Eye (tissue), 1 donor: Measurements from ENCODE around the gene STX5.
A peak's percentile ranks its signal among the peaks of the same experiment; 100 is the strongest.
"Not testable (repeated sequence)": the region's sequence is repeated elsewhere in the genome, so short reads cannot be mapped to it uniquely, and the experiment has no call there.

Source experiments
- DNase-seq: peaks from one replicate; pipeline ENCODE4 v3.0.0-alpha.2; 2015

STX5 gene, protein sequence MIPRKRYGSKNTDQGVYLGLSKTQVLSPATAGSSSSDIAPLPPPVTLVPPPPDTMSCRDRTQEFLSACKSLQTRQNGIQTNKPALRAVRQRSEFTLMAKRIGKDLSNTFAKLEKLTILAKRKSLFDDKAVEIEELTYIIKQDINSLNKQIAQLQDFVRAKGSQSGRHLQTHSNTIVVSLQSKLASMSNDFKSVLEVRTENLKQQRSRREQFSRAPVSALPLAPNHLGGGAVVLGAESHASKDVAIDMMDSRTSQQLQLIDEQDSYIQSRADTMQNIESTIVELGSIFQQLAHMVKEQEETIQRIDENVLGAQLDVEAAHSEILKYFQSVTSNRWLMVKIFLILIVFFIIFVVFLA

DNA sequence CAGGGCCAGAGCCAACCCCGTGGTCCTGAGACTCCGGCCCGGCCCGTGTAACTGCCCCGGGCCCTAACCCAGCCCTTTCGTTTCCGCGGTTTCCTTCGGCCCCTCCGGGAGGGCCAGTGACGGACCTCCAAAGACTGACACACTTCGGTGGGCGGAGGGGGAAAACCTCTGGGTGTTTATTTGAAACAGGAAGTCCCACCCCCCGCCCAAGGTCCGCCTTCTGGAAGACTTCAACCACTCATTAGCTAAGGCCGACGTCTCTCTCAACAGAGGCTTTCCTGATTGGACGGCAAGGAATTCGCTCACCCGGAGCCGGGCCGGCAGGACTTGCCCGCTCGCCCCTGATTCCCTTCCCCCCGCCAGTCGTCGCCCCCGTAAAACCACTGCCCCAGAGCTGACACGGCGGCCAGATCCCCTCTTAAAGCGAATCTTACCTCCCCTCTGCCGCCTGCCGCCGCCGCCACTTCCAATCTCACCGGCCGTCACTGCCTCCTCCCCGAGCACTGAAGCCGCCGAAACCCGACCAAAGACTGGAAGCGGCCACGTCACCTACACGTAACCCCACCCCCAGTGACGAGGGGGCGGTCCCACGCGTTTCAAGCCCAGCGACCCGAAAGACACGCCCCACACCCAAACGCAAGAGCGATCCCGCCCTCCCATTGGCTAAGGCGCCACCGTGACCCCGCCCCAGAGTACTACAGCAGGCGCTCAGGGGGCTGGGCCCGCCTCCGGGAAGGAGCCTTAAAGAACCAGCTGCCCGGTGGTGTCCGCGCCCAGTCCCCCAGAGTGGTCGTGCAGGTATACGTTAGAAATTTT is at the start of gene STX5:
TSS of gene STX5 (minus strand) at position 532 of the 816 bp plus-strand sequence. CDS start 808 bp downstream, outside the sequence.
- peak; percentile 99 for DNase-seq

DNA sequence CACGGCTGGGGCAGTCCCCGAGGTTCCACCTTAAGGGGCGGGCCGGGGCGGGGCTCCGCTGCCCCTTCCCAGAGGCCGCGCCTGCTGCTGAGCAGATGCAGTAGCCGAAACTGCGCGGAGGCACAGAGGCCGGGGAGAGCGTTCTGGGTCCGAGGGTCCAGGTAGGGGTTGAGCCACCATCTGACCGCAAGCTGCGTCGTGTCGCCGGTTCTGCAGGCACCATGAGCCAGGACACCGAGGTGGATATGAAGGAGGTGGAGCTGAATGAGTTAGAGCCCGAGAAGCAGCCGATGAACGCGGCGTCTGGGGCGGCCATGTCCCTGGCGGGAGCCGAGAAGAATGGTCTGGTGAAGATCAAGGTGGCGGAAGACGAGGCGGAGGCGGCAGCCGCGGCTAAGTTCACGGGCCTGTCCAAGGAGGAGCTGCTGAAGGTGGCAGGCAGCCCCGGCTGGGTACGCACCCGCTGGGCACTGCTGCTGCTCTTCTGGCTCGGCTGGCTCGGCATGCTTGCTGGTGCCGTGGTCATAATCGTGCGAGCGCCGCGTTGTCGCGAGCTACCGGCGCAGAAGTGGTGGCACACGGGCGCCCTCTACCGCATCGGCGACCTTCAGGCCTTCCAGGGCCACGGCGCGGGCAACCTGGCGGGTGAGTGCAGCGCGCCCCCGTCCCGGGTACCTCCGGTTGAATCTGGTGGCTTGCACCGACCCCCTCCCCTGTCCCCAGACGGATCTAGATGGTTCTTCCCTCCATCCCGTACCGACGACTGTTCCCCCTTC is 49.1 kb upstream of the STX5 start, which contains the start of gene SLC3A2:
TSS of gene SLC3A2 (plus strand) at position 94 of the 776 bp plus-strand sequence. CDS start at position 222, 128 bp downstream.
- DNase-seq: peak; percentile 95

DNA sequence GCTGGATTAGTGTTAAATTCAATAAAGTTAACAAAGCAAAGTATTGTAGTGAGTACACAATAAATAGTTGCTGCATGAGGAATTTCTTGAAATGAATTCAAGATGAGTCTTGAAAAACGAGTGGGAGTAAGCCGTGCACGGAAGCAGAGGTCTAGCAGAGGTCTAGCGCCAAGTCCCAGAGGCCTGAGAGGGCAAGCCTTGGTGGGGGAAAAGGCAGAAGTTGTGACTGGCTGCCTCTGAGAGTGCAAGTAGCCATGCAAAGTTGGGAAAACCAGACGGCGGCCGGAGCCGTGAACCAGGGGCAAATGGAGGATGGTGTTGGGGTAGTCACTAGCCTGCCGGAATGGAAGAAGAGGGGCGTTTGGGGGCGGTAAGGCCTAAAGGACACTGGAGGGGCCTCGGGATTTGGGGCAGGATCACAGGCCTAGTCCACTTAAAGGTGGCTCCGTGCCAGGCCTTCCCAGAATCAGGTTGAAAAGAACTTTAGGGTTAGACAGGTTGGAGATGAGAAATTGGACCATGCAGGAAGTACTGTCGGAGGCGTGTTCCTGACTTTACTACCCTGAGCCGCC is 48.5 kb upstream of the STX5 start:
- DNase-seq: no peak

DNA sequence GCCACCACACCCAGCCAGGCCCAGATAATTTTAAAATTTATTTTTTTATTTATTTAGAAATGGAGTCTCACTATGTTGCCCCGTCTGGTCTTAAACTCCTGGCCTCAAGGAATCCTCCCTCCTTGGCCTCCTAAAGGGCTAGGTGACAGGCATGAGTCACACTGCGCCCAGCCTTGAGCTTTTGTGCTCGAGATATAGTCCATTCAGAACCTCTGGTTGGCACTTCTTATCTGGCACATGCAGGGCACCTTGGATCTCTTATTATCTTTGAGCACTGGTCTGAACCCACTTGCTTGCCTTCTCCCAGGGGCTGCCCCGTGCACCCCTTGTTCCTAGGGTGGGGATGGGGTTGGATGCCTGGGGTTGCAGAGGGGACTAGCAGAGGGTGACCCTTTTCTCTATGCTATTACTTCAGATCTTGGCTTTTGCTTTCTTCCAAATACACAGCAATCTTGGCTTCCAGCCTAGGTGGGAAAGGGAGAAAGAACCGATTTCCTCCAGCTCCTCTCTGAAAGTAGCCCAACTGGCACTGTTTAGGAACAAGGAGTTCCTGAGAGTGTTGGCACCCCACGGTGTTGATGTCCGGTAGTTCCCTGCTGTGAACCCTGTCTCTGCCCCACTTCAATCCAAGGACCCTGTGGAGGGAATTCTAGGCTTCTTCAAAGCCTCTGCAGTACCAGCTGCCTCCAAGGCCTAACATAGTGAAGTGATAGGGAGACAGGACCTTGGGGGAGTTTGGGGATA is 47.6 kb upstream of the STX5 start:
- DNase-seq: no peak

DNA sequence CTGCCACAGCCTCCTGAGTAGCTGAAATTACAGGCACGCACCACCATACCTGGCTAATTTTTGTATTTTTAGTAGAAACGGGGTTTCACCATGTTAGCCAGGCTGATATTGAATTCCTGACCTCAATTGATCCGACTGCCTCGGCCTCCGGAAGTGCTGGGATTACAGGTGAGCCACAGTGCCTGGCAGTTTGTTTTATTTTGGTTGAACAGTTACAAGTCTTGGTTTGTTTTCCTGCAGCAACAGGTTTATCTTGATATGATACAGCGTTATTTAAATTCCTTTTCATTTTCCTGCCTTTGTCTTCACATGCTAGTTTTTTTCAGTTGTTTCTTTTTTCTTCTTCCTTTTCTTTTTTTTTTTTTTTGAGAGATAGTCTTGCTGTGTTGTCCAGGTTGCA is 44.9 kb upstream of the STX5 start:
- DNase-seq: no peak

DNA sequence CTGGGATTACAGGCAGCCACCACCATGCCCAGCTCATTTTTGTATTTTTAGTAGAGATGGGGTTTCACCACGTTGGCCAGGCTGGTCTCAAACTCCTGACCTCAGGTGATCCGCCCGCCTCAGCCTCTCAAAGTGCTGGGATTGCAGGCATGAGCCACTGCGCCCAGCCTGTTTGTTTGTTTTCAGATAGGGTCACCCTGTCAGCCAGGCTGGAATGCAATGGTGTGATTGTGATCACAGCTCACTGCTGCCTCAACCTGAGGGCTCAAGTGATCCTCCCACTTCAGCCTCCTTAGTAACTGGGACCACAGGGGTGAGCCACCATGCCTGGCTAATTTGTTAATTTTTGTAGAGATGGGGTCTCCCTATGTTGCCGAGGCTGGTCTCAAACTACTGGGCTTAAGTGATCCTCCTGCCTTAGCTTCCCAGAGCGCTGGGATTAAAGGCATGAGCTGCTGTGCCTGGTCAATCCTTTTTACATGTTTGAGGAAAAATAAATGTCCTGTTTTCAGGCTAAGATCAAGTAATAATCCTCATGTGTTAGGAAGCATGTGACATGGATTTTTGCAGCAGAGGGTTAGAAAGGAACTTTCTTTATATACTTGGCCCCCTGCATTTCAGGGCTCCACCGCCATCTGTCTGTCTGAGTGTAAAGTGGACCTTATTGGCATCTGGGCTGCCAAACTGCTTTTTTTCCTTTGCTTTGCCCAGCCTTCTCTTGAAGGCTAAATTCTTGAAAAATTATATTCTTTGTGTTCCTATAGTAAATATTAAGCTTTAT is 44.0 kb upstream of the STX5 start:
- DNase-seq: no peak

DNA sequence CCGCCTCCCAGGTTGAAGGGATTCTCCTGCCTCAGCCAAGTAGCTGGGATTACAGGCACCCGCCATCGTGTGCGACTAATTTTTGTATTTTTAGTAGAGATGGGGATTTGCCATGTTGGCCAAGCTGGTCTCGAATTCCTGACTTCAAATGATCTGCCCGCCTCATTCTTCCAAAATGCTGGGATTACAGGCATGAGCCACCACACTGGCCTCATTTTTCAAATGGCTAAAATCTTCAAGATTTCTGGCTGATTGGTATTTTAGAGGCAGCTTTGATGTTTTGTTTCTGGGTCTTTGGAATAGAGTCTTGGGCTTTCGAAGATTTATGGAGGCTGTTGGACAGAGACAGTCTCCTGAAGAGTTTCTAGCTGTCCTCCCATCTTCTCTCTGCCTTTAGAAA is 43.0 kb upstream of the STX5 start:
- no peak for DNase-seq

DNA sequence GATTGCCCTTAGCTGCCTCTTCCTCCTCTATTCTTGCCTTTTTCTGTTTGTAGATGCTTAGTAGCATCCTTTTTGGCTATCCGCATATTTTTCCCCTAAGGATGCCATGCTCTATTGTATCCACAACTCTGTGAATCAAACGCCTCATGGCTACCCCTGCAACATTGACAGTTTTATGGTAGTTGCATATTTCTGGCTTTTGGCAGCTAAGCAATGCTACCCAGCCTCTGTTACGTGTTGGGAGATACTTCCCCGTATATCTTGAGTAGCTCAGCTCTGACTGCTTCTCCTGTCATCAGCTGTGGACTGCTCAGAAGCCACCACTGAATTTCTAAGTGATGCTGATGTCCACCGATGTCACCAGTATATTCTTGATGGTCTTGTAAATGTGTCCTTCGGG is 33.8 kb upstream of the STX5 start:
- DNase-seq: no peak

DNA sequence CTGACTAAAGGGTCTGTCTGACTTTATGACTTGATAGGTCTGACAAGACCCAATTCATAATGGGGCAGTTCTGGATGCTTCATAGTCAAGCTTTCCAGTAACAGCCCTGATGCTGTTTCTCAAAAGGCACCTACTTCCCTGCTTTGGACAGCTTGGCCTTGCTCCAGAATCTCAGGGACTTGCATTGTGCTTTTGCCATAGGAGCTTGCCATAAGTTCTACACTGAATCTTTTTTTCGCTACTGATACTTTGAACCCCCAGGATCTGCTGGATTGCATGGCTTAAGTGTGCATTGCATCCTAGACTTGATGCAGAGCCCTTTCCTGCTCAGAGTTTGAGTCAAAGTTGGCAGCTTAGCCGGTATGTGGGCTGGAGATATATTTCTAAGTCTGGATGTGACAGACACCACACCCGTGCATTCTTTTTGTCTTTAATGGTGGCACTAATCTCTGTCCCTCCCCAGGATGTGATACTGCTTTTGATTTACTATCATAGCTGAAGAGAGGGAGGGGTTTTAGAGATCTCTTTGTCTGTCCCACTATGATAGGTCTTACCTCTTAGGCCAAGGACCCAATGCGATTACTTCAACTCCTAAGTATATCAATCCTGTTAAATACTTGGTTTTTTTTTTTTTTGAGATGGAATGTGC is 32.0 kb upstream of the STX5 start:
- DNase-seq: no peak

DNA sequence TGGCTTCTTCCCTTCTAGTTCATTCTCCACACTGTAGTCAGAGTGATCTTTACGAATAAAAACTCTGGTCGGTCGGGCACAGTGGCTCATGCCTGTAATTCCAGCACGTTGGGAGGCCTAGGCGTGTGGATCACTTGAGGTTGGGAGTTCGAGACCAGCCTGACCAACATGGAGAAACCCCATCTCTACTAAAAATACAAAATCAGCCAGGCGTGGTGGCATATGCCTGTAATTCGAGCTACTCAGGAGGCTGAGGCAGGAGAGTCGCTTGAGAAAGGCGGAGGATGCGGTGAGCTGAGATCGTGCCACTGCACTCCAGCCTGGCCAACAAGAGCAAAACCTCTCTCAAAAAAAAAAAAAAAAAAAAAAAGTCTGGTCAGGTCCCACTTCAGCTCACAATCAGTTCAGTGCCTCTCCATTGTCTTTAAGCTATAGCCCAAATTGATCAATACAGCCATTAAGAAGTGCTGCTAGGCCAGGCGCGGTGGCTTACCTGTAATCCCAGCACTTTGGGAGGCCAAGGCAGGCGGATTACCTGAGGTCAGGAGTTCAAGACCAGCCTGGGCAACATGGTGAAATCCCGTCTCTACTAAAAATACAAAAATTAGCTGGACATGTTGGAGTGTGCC is 29.8 kb upstream of the STX5 start:
- DNase-seq: not testable (repeated sequence)

DNA sequence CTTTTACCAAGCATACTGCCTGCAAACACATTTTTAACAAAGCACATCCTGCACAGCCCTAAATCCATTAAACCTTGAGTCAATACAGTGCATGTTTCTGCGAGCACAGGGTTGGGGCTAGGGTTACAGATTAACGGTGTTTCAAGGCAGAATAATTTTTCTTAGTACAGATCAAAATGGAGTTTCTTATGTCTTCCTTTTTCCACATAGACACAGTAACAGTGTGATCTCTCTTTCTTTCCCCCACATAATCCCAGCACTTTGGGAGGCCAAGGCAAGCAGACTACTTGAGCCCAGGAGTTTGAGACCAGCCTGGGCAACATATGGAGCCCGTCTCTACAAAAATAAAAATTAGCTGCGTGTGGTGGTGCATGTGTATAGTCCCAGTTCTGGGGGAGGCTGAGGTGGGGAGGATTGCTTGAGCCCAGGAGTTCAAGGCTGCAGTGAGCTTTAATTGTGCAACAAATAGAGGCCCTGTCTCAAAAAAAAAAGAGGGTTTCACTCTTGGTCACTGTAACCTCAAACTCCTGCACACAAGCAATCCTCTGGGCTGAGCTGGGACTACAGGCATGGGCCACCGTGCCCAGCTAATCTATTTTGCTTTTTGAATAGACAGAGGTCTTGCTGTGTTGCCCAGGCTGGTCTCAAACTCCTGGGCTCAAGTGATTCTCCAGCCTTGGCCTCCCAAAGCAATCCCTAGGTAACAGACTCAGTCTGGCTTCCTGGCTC is 29.1 kb upstream of the STX5 start:
- no peak for DNase-seq

DNA sequence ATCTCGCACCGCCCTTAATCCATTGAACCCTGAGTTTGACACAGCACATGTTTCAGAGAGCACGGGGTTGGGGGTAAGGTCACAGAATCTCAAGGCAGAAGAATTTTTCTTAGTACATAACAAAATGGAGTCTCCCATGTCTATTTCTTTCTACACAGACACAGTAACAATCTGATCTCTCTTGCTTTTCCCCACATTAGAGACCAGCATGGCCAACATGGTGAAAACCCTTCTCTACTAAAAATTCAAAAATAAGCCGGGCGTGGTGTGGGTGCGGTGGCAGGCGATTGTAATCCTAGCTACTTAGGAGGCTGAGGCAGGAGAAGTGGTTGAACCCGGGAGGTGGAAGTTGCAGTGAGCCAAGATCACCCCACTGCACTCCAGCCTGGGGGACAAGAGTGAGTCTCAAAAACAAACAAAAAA is 27.4 kb upstream of the STX5 start:
- DNase-seq: not testable (repeated sequence)

DNA sequence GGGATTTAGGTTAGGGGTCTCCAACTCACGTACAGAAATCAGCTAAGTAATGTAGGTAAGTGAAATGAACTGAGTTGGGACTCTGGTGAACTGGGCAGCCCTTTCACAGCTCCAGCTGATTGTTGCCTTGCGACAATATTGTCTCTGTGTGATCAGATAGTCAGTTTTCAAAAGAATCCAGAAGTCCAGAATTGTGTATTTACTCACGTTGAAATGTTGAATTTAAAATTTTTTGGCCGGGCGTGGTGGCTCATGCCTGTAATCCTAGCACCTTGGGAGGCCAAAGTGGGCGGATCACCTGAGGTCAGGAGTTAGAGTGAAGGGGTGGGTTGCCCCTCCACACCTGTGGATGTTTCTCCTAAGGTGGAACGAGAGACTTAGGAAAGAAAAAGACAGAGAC is 26.4 kb upstream of the STX5 start:
- no peak for DNase-seq

DNA sequence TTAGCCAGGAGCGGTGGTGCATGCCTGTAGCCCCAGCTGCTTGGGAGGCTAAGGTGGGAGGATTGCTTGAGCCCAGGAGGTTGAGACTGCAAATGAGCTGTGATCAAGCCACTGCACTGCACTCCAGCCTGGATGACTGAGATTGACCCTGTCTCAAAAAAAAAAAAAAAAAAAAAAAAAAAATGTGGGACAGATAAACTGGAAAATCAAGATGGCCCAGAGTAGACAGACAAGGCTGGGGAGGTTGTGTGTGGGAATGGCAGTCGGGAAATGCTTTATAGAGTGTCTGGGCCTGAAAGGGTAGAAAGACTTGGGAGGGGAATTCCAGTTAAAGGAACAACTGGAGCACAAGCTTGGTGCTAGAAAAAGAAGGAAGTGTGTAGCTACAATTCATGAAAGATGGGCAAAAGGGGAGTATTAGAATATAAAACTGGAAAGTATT is 25.7 kb upstream of the STX5 start:
- DNase-seq: peak; percentile 23

DNA sequence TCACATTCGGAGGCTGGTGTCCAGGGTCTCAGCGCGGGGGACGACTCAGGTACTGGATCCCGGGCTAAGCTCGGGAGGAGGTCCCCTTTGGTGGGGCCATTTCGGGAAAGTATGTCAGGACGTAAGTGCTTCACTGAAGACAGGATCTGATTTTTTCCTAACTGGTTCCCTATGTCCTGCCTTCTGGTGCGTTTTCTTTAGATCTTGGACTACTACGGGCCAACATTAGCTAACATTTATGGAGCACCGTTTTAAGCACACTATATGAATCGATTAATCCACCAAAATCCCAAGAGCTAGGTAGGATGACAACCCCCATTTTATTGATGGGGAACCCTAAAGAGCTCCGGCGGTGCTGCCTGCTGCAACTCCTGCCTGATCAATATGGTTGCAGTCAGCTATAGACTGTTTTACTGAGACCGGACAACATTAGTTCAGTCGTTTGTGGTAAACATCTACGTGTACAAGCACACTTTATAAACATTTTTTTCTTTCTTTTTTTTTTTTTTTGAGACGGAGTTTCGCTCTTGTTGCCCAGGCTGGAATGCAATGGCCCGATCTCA is 24.6 kb upstream of the STX5 start:
- DNase-seq: no peak

DNA sequence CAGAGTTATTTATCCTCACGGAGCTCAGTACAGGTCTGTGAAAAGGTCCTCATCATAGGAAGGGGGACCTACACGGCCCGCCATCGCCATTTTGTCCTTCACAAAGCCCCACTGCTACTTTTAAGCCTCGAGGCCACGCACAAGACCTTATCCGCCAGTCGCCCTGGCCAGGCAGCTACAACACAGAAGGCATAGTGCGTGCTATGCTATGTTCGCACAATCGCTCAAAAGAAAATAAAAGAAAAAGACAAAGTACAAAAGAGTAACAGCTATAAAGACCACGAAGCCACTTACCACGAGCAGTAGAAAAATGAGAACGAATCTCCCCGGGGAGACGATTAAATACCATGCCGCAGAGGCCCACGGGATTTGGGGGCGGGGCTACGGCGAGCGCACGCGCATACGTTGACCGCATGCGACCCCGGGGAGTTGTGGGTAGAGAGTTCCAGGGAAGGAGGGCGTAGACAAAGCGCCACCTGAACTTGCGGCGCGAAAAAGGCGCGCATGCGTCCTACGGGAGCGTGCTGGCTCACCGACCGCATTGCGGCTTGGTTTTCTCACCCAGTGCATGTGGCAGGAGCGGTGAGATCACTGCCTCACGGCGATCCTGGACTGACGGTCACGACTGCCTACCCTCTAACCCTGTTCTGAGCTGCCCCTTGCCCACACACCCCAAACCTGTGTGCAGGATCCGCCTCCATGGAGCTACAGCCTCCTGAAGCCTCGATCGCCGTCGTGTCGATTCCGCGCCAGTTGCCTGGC is 23.9 kb upstream of the STX5 start:
- DNase-seq: peak; percentile 99

DNA sequence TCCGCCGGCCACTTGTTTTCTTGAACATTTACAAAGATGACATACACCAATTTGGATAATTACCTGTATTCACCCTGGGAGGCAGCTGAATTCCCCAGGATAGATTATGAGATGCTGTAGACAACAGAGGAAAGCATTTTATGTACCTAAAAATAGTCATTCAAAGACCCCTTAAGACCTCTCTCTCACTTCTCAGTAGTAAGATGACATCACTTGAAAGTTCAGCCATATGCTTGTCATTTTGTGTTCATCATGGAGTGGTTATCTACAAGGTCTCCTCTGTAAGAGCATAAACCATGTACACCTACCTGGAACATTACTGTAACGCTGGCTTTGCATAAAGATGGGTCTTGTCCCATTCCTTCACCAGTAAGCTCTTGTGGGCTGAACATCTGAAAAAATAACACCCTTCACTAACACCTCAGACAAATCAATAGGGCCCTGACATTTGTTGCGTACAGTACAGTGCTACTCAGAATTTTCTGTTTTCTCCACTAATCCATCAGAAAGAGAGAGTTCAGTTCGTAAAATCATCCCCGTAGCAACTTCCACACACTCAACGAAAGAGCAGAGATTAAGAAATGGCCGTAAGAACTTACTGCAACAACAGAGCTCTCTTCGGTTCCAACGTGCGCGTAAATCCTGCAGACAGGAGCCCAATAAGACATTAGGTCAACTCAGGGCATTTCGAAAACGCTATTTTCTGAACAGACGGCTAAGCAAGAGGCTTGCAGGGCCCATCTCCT is 23.1 kb upstream of the STX5 start:
- DNase-seq: peak; percentile 46
